HepG2 (cell line): ENCODE measurements around the gene TNN. TPM values are rescaled to one million over a fixed set of nuclear protein-coding genes. Genes with fewer than 3 reads are reported as not detected.
A peak's percentile ranks its signal among the peaks of the same experiment; 100 is the strongest.

Source experiments
- ATAC-seq: fragments of 200-7000 bp; cut with Tn5 transposase; 3 replicates; pipeline ENCODE4 v1.9.1; 2020; ENCODE audit warnings: mild to moderate bottlenecking, moderate library complexity
- Bru-seq: library from RNA; stranded (reverse); fragments of 400-500 nt; gene quantifications from one replicate; lab custom pipeline; 2021; lab: Mats Ljungman, UMichigan
- BruChase-seq, 2 experiments: library from RNA; stranded (reverse); fragments of 400-500 nt; gene quantifications; one replicate each; lab custom pipeline; 2021; lab: Mats Ljungman, UMichigan
- BruUV-seq: library from RNA; stranded (reverse); fragments of 400-500 nt; replicated peaks from 2 replicates; lab custom pipeline; 2021; lab: Mats Ljungman, UMichigan
- CTCF ChIA-PET: fragments of 300-600 bp; formaldehyde crosslinking; extraction: SDS; loops from one replicate; lab custom pipeline; 2021; ENCODE audit warnings: low total read pairs, inconsistent platforms, low intra/inter-chr PET ratio; lab: Yijun Ruan, JAX
- POLR2A ChIA-PET: fragments of 350-600 bp; sonication (Branson Sonifier 250); formaldehyde crosslinking; loops from one replicate; lab custom pipeline; 2020; ENCODE audit warnings: antibody characterized with exemption, inconsistent platforms; lab: Yijun Ruan, JAX
- DNase-seq: peaks from one replicate; pipeline ENCODE4 v3.0.0-alpha.2; 2015; ENCODE audit warnings: low spot score
- FAIRE-seq: peaks from 3 replicates; lab custom pipeline; 2011; peaks lifted over from hg19 to GRCh38; lab: Jason Lieb, UNC
- H2AFZ ChIP-seq: one replicate; pipeline ENCODE4 v1.6.1; 2011; ENCODE audit warnings: low read length, inconsistent platforms
- H3K27ac ChIP-seq: fragments of 300-600 bp; 3 replicates; pipeline ENCODE4 v1.8.0; 2011; ENCODE audit warnings: mixed run types, mild to moderate bottlenecking, mixed read lengths, low read length, inconsistent platforms; ENCODE audit not compliant: insufficient read depth; ENCODE audit errors: extremely low read length
- H3K27me3 ChIP-seq, 2 experiments: fragments of 200-600 bp in 1 of 2; 2 replicates in 1 of 2; 3 replicates in 1 of 2; pipeline versions ENCODE4 v1.6.0 to v1.8.0; 2011; ENCODE audit warnings: low read length in 2 of 2, mild to moderate bottlenecking in 2 of 2, moderate library complexity in 2 of 2, inconsistent platforms in 1 of 2; ENCODE audit not compliant: insufficient read depth in 2 of 2, control insufficient read depth in 1 of 2
- H3K36me3 ChIP-seq, 2 experiments: fragments of 200-600 bp in 1 of 2; replicated peaks in 1 of 2; 2 replicates in 1 of 2; 3 replicates in 1 of 2; pipeline versions ENCODE4 v1.5.1 to v1.8.0; 2011; ENCODE audit warnings: low read length in 2 of 2, inconsistent platforms in 1 of 2; ENCODE audit not compliant: insufficient read depth in 2 of 2, control insufficient read depth in 1 of 2
- H3K4me1 ChIP-seq: 2 replicates; pipeline ENCODE4 v1.5.1; 2012; ENCODE audit warnings: low read length, inconsistent platforms; ENCODE audit not compliant: insufficient read depth
- H3K4me2 ChIP-seq: 2 replicates; pipeline ENCODE4 v1.6.0; 2011; ENCODE audit warnings: low read depth, low read length, inconsistent platforms
- H3K4me3 ChIP-seq, 3 experiments: fragments of 200-600 bp in 1 of 3; sonication (generic), shearing (Covaris generic) in 1 of 3; replicated peaks in 1 of 3; 2 replicates each; pipeline ENCODE4 v1.5.1; 2011 to 2016; ENCODE audit warnings: low read length in 3 of 3, inconsistent platforms in 2 of 3, low read depth in 2 of 3, mild to moderate bottlenecking in 2 of 3, control low read depth in 1 of 3, mixed read lengths in 1 of 3; ENCODE audit not compliant: insufficient read depth in 1 of 3
- H3K79me2 ChIP-seq: one replicate; pipeline ENCODE4 v1.6.1; 2011; ENCODE audit warnings: low read length, inconsistent platforms; ENCODE audit not compliant: insufficient read depth
- H3K9ac ChIP-seq: 2 replicates; pipeline ENCODE4 v1.6.0; 2011; ENCODE audit warnings: mild to moderate bottlenecking, low read depth, low read length, inconsistent platforms; ENCODE audit not compliant: insufficient read depth
- H3K9me3 ChIP-seq: 2 replicates; pipeline ENCODE4 v1.5.1; 2012; ENCODE audit warnings: mild to moderate bottlenecking, low read length
- H4K20me1 ChIP-seq: 2 replicates; pipeline ENCODE4 v1.6.0; 2011; ENCODE audit warnings: inconsistent platforms, mild to moderate bottlenecking, low read length, moderate library complexity; ENCODE audit not compliant: insufficient read depth
- ZNF510 ChIP-seq: sonication (generic); formaldehyde crosslinking; IDR thresholded peaks from 2 replicates; pipeline ENCODE4 v1.4.0; 2020; ENCODE audit warnings: low read depth, mild to moderate bottlenecking, missing genetic modification reagents
- ZNF670 ChIP-seq: sonication (generic); formaldehyde crosslinking; IDR thresholded peaks from 2 replicates; pipeline ENCODE4 v1.8.0; 2022; ENCODE audit warnings: mild to moderate bottlenecking, missing genetic modification reagents, borderline replicate concordance
- ZZZ3 ChIP-seq: sonication (generic); formaldehyde crosslinking; IDR thresholded peaks from 2 replicates; pipeline ENCODE4 v1.4.0; 2020; ENCODE audit warnings: missing genetic modification reagents, mild to moderate bottlenecking, borderline replicate concordance
- WGBS: methylation state at CpG from one replicate; pipeline ENCODE4 v1.1.6; 2017; ENCODE audit warnings: low lambda C conversion rate; 5-methylcytosine and 5-hydroxymethylcytosine counted together
- in situ Hi-C: cut with HindIII; loops from 2 replicates; pipeline ENCODE4 v1.10.0; 2017; ENCODE audit warnings: low pct_unique_long_range_greater_than_20kb; ENCODE audit not compliant: extremely low pct_ligation_motif_present
- intact Hi-C: fragments of 100-400 bp; cut with micrococcal nuclease; formaldehyde crosslinking; loops from one replicate; pipeline ENCODE4 v1.10.0; 2022; ENCODE audit not compliant: unreplicated experiment
- long read RNA-seq, 2 experiments: library from RNA in 1 of 2; library from polyadenylated mRNA in 1 of 2; stranded (forward) in 1 of 2; unstranded in 1 of 2; transcript quantifications; one replicate each; pipeline ENCODE4 v2.0.0, GENCODE V29; 2019 to 2022
- polyA minus RNA-seq, 3 experiments: library from RNA; depleted of rRNA, polyadenylated mRNA; stranded (reverse); fragments of >200 nt; gene quantifications; 2 replicates each; pipeline ENCODE4 v1.2.3, GENCODE V29; 2011; ENCODE audit warnings: low replicate concordance in 1 of 3
- polyA plus RNA-seq, 8 experiments: library from polyadenylated mRNA; depleted of rRNA in 3 of 8; stranded (reverse) in 7 of 8; unstranded in 1 of 8; fragments of >200 nt; fragmentation: Illumina TruSeq in 4 of 8; extraction: Trizol in 4 of 8; gene quantifications; 2 replicates each; pipeline versions ENCODE4 v1.2.1 to v1.2.3, GENCODE V29; 2011 to 2016; ENCODE audit warnings: low read depth in 4 of 8, missing spikeins in 1 of 8, mixed read lengths in 1 of 8; ENCODE audit not compliant: insufficient read depth in 1 of 8
- total RNA-seq, 5 experiments: library from RNA; depleted of rRNA; stranded (reverse); fragments of >200 nt; fragmentation: Illumina TruSeq; extraction: Trizol; gene quantifications; 2 replicates each; pipeline ENCODE4 v1.2.3, GENCODE V29; 2016; ENCODE audit warnings: low read depth in 1 of 5

TNN gene
- total RNA-seq (2016; rRNA removed; fragmentation: Illumina TruSeq; extraction: Trizol) (not detected in 2 replicates), polyA plus RNA-seq (2011; rRNA removed) (0.03 TPM in 1 of 2 replicates, not detected in the other), polyA minus RNA-seq (2011; rRNA and poly(A)+ RNA removed; ENCODE audit: low replicate concordance) (0.05 TPM in 1 of 2 replicates, not detected in the other), Bru-seq, nascent RNA (percentile 1 among the genes with signal in this experiment), BruChase-seq, experiment 1, labeled RNA remaining after a 6-hour chase (percentile 6 among the genes with signal in this experiment), BruChase-seq, experiment 2, labeled RNA remaining after a 2-hour chase (percentile 3 among the genes with signal in this experiment)
- total RNA-seq (2016; cell fraction: cytosol; rRNA removed; fragmentation: Illumina TruSeq; extraction: Trizol; ENCODE audit: low read depth), result not detected in 2 replicates
- not detected in 2 replicates for total RNA-seq (2016; cell fraction: insoluble cytoplasmic fraction; rRNA removed; fragmentation: Illumina TruSeq; extraction: Trizol)
- total RNA-seq (2016; cell fraction: membrane; rRNA removed; fragmentation: Illumina TruSeq; extraction: Trizol), result not detected in 2 replicates
- total RNA-seq (2016; cell fraction: nucleus; rRNA removed; fragmentation: Illumina TruSeq; extraction: Trizol), result not detected in 2 replicates
- not detected in 2 replicates for polyA plus RNA-seq (2011; cell fraction: cytosol; rRNA removed)
- 0.05 TPM in 1 of 2 replicates, not detected in the other for polyA plus RNA-seq (2011; cell fraction: nucleus; rRNA removed)
- polyA plus RNA-seq (2012), result not detected in 2 replicates
- polyA plus RNA-seq (2016; cell fraction: cytosol; fragmentation: Illumina TruSeq; extraction: Trizol; ENCODE audit: low read depth), result not detected in 2 replicates
- not detected in 2 replicates for polyA plus RNA-seq (2016; cell fraction: insoluble cytoplasmic fraction; fragmentation: Illumina TruSeq; extraction: Trizol; ENCODE audit: low read depth)
- polyA plus RNA-seq (2016; cell fraction: membrane; fragmentation: Illumina TruSeq; extraction: Trizol; ENCODE audit: low read depth), result not detected in 2 replicates
- polyA plus RNA-seq (2016; cell fraction: nucleus; fragmentation: Illumina TruSeq; extraction: Trizol; ENCODE audit: insufficient read depth, low read depth), result not detected in 2 replicates
- not detected in 2 replicates for polyA minus RNA-seq (2011; cell fraction: cytosol; rRNA and poly(A)+ RNA removed)
- not detected in 2 replicates for polyA minus RNA-seq (2011; cell fraction: nucleus; rRNA and poly(A)+ RNA removed)
- long read RNA-seq, experiment 1, result 0 reads
- long read RNA-seq, experiment 2, result 0 reads

- no peak within 1 kb of the TSS for H3K9ac ChIP-seq
- H3K9me3 ChIP-seq, result no peaks in the 10 kb centered on the region
- FAIRE-seq (no peak), ATAC-seq (no peak), DNase-seq (no peak)
- no peak within 1 kb of the TSS for H2AFZ ChIP-seq
- H4K20me1 ChIP-seq, result no peaks in the 10 kb centered on the region
- H3K4me1 ChIP-seq, result no peaks in the 10 kb centered on the region
- TF ChIP-seq ZNF510 (CRISPR knock-in tag), result no peak
- no peak for TF ChIP-seq ZZZ3 (CRISPR knock-in tag)
- TF ChIP-seq ZNF670 (CRISPR knock-in tag), result no peak
- no peaks in the 10 kb centered on the region for H3K36me3 ChIP-seq
- BruUV-seq, result no TSS peak
- ChIA-PET CTCF (no interaction called here), POLR2A (no interaction called here)
- no peak within 1 kb of the TSS for H3K4me2 ChIP-seq
- peaks cover 0 to 12% of the 10 kb centered on the region in 2 experiments; a peak in 2 of 5 replicates for H3K27me3 ChIP-seq
- intact Hi-C loops, result no loop called here
- in situ Hi-C loops, result no loop called here
- H3K27ac ChIP-seq, result no peak within 1 kb of the TSS
- H3K4me3 ChIP-seq, result no peak within 1 kb of the TSS
- H3K79me2 ChIP-seq, result no peaks in the 10 kb centered on the region
- WGBS, result 14% methylated on average over 6 of the region's 9 CpGs
Observed at GRCh38 chr1:175067362-175068106, at the start of gene TNN. Gene TNN (plus strand): TSS chr1:175067833. CDS start chr1:175077419, 9,586 bp downstream.
